Neuronal stem cell (in vitro differentiated cells): ENCODE results near the gene ACTL7A.
A peak's percentile ranks its signal among the peaks of the same experiment; 100 is the strongest.

Experiments used
- DNase-seq: peaks from one replicate; pipeline ENCODE4 v3.0.0-alpha.2; 2013; ENCODE audit warnings: low spot score
- H2AFZ ChIP-seq: one replicate; pipeline ENCODE4 v1.6.1; 2013; ENCODE audit warnings: mild to moderate bottlenecking, low read length, inconsistent platforms
- H2AK5ac ChIP-seq: 2 replicates; pipeline ENCODE4 v1.6.1; 2013; ENCODE audit warnings: low read depth, mild to moderate bottlenecking, inconsistent platforms, low read length, moderate library complexity, mixed read lengths
- H2BK120ac ChIP-seq: 2 replicates; pipeline ENCODE4 v1.6.1; 2013; ENCODE audit warnings: low read depth, mild to moderate bottlenecking, inconsistent platforms, low read length, moderate library complexity, mixed read lengths
- H2BK12ac ChIP-seq: one replicate; pipeline ENCODE4 v1.6.1; 2013; ENCODE audit warnings: low read length, inconsistent platforms
- H2BK15ac ChIP-seq: 2 replicates; pipeline ENCODE4 v1.6.1; 2013; ENCODE audit warnings: mild to moderate bottlenecking, low read length, inconsistent platforms, mixed read lengths
- H2BK5ac ChIP-seq: one replicate; pipeline ENCODE4 v1.6.1; 2013; ENCODE audit warnings: inconsistent platforms, mild to moderate bottlenecking, low read length, moderate library complexity
- H3K14ac ChIP-seq: one replicate; pipeline ENCODE4 v1.6.1; 2013; ENCODE audit warnings: low read length, inconsistent platforms
- H3K18ac ChIP-seq: 2 replicates; pipeline ENCODE4 v1.6.1; 2013; ENCODE audit warnings: low read length, inconsistent platforms
- H3K23ac ChIP-seq: 2 replicates; pipeline ENCODE4 v1.6.1; 2013; ENCODE audit warnings: low read depth, mild to moderate bottlenecking, mixed read lengths, low read length, inconsistent platforms; ENCODE audit not compliant: poor library complexity
- H3K27ac ChIP-seq: replicated peaks from 3 replicates; pipeline ENCODE4 v1.5.1; 2013; ENCODE audit warnings: low read length, inconsistent platforms
- H3K27me3 ChIP-seq, 3 experiments: 2 replicates each; pipeline ENCODE4 v1.6.1; 2013; ENCODE audit warnings: low read length in 3 of 3, mild to moderate bottlenecking in 2 of 3, inconsistent platforms in 1 of 3, low read depth in 1 of 3, mixed read lengths in 1 of 3, moderate library complexity in 1 of 3; ENCODE audit not compliant: control insufficient read depth in 3 of 3, insufficient read depth in 3 of 3
- H3K36me3 ChIP-seq, 2 donors: replicated peaks in 1 of 2; 2 replicates each; pipeline ENCODE4 v1.6.1; 2013; ENCODE audit warnings: low read length in 2 of 2; ENCODE audit not compliant: control insufficient read depth in 2 of 2, insufficient read depth in 2 of 2
- H3K4ac ChIP-seq: 2 replicates; pipeline ENCODE4 v1.6.1; 2013; ENCODE audit warnings: inconsistent platforms, mild to moderate bottlenecking, low read length, moderate library complexity
- H3K4me1 ChIP-seq, 2 donors: 1 replicate in 1 of 2; 2 replicates in 1 of 2; pipeline ENCODE4 v1.6.1; 2013; ENCODE audit warnings: low read length in 2 of 2, low read depth in 1 of 2; ENCODE audit not compliant: control insufficient read depth in 2 of 2, insufficient read depth in 1 of 2
- H3K4me2 ChIP-seq: one replicate; pipeline ENCODE4 v1.6.1; 2013; ENCODE audit warnings: mild to moderate bottlenecking, low read length, inconsistent platforms; ENCODE audit not compliant: insufficient read depth, poor library complexity, severe bottlenecking
- H3K4me3 ChIP-seq, 2 donors: 2 replicates each; pipeline ENCODE4 v1.5.1; 2013; ENCODE audit warnings: low read length in 2 of 2, mild to moderate bottlenecking in 2 of 2, inconsistent platforms in 1 of 2, moderate library complexity in 1 of 2
- H3K79me1 ChIP-seq: one replicate; pipeline ENCODE4 v1.6.1; 2013; ENCODE audit warnings: low read depth, mild to moderate bottlenecking, inconsistent platforms, low read length, moderate library complexity
- H3K9ac ChIP-seq: one replicate; pipeline ENCODE4 v1.6.1; 2013; ENCODE audit warnings: mild to moderate bottlenecking, low read depth, low read length, inconsistent platforms; ENCODE audit not compliant: poor library complexity
- H3K9me3 ChIP-seq, 2 donors: replicated peaks in 1 of 2; 2 replicates each; pipeline versions ENCODE3 to v1.6.1; 2013; ENCODE audit warnings: low read length in 2 of 2, mild to moderate bottlenecking in 2 of 2, inconsistent platforms in 1 of 2, low read depth in 1 of 2, mixed read lengths in 1 of 2, moderate library complexity in 1 of 2; ENCODE audit not compliant: control insufficient read depth in 2 of 2, insufficient read depth in 1 of 2
- H4K8ac ChIP-seq: one replicate; pipeline ENCODE4 v1.6.1; 2013; ENCODE audit warnings: low read depth, mild to moderate bottlenecking, inconsistent platforms, low read length, moderate library complexity
- H4K91ac ChIP-seq: one replicate; pipeline ENCODE4 v1.6.1; 2013; ENCODE audit warnings: low read length, low read depth, mild to moderate bottlenecking, inconsistent platforms; ENCODE audit not compliant: poor library complexity
- WGBS, 2 donors: extraction: QIAGEN DNeasy Blood & Tissue Kit; methylation state at CpG; one replicate each; pipeline ENCODE4 v1.1.7; 2013; ENCODE audit warnings: missing lambda C conversion rate in 2 of 2, mixed read lengths in 1 of 2; ENCODE audit not compliant: insufficient read length in 2 of 2, insufficient replicate concordance in 1 of 2; ENCODE audit errors: extremely low coverage in 2 of 2; 5-methylcytosine and 5-hydroxymethylcytosine counted together

Gene ACTL7A

DNA sequence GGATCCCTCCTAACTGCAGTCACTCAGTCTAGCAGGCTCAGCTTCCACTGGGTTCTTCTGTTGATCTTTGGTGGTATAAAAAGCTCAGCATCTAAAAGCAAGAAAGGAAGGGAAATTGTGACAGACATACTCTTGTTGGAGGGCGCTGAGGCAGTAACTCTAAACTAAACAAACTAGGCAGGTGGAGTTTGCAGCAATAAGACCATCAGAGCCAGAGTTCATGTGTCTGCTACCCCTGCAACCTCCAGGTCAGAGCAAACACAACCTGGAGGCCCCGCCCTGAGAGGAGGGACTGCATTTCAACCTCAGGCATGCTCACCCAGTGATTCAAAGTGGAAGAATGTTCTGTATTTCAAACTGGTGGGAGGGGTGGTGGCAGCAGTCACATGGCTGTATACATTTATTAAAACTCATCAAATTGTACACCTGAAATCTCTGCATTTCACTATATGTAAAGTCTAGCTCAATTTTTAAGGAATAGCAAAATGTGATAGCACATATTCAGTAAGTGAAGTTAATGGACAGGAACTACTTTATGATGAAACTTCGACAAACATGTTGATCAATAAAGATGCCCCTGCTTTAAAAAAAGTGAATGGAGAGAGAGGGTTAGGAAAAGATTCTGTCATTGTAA, 7.1 kb downstream of the ACTL7A start:
- H4K8ac ChIP-seq = no peak overlapping the region
- WGBS, 2 donors = no CpG with 5 or more reads among the region's 3 CpGs
- H2AK5ac ChIP-seq = no peak overlapping the region
- no peaks in the 10 kb centered on the region for H3K27me3 ChIP-seq
- peaks cover 0 to 7% of the 10 kb centered on the region in 2 donors for H3K9me3 ChIP-seq
- no peak overlapping the region for H2BK5ac ChIP-seq
- DNase-seq = no peak
- no peak overlapping the region for H3K4ac ChIP-seq
- H2BK12ac ChIP-seq = no peak overlapping the region
- H3K27ac ChIP-seq = peak overlapping the region; percentile 7
- peaks cover 0 to 2% of the 10 kb centered on the region in 2 donors for H3K4me1 ChIP-seq
- no peaks in the 10 kb centered on the region for H3K79me1 ChIP-seq
- H2BK15ac ChIP-seq = no peak overlapping the region
- no peak overlapping the region for H3K18ac ChIP-seq
- H3K4me2 ChIP-seq = no peak overlapping the region
- no peak overlapping the region for H3K14ac ChIP-seq
- peaks cover 6 to 57% of the 10 kb centered on the region in 2 donors for H3K36me3 ChIP-seq
- no peak overlapping the region for H3K4me3 ChIP-seq
- H4K91ac ChIP-seq = no peak overlapping the region
- no peak overlapping the region for H2BK120ac ChIP-seq
- no peak overlapping the region for H3K9ac ChIP-seq
- no peak overlapping the region for H3K23ac ChIP-seq
- H2AFZ ChIP-seq = no peak overlapping the region

- Histone ChIP-seq H3K27me3 (no peaks in the 10 kb centered on the region), H4K91ac (no peak overlapping the region), H4K8ac (no peak overlapping the region), H2AK5ac (no peak overlapping the region), H3K27ac (no peak overlapping the region), H3K79me1 (no peaks in the 10 kb centered on the region), H3K4ac (no peak overlapping the region), H3K23ac (no peak overlapping the region), H3K4me2 (no peak overlapping the region), H3K4me1 (no peaks in the 10 kb centered on the region), H3K14ac (no peak overlapping the region), H2AFZ (no peak overlapping the region), H2BK5ac (no peak overlapping the region), H3K4me3 (no peak overlapping the region), H2BK12ac (no peak overlapping the region), H2BK15ac (no peak overlapping the region), H3K36me3 (peaks cover 20 to 88% of the 10 kb centered on the region in 2 donors), H3K18ac (no peak overlapping the region), H2BK120ac (no peak overlapping the region), H3K9me3 (peaks cover 0 to 7% of the 10 kb centered on the region in 2 donors), H3K9ac (no peak overlapping the region)
- no peak for DNase-seq
- whole genome bisulfite sequencing, 2 donors = no CpG with 5 or more reads among the region's 4 CpGs
Measured at GRCh38 chr9:108874058-108874788, 12.2 kb downstream of the ACTL7A start.

DNA sequence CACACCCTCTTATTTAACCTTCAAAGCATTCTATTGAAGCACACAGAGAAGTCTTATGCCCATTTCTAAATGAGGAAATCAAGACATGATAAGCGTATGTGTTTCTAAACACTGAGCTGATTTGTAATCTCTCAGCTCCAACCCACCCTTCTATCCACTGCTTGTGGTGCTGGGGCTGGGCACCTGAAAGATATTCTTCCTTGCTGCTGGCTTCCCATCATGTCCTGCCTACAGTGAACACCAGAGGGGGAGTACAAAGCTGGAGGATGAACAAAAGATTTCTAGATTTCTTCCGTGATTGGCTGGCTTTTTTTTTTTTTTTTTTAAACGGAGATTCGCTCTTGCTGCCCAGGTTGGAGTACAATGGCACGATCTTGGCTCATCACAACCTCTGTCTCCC, 14.4 kb downstream of the ACTL7A start:
- H4K8ac ChIP-seq = no peak overlapping the region
- no peak overlapping the region for H3K27ac ChIP-seq

GRCh38 chr9:108877524-108877923, 15.5 kb downstream of the ACTL7A start:
- Histone ChIP-seq H2BK120ac (no peak overlapping the region), H3K4me3 (no peak overlapping the region), H3K14ac (no peak overlapping the region), H3K79me1 (no peaks in the 10 kb centered on the region), H2BK15ac (no peak overlapping the region), H3K4me2 (no peak overlapping the region), H2BK12ac (no peak overlapping the region), H2BK5ac (no peak overlapping the region), H2AK5ac (no peak overlapping the region), H4K91ac (no peak overlapping the region), H4K8ac (no peak overlapping the region), H3K9ac (no peak overlapping the region), H3K9me3 (no peaks in the 10 kb centered on the region), H2AFZ (no peak overlapping the region), H3K27me3 (no peaks in the 10 kb centered on the region), H3K36me3 (peaks cover 27 to 95% of the 10 kb centered on the region in 2 donors), H3K4ac (no peak overlapping the region), H3K18ac (no peak overlapping the region), H3K23ac (no peak overlapping the region), H3K4me1 (no peaks in the 10 kb centered on the region), H3K27ac (no peak overlapping the region)
- WGBS, 2 donors = no CpG with 5 or more reads among the region's 2 CpGs
- DNase-seq = no peak

More for the DNA sequence above, 14.4 kb downstream of the ACTL7A start:
- H3K4me2 ChIP-seq = no peak overlapping the region
- H3K36me3 ChIP-seq = peaks cover 24 to 94% of the 10 kb centered on the region in 2 donors
- H3K4me1 ChIP-seq = no peaks in the 10 kb centered on the region
- H4K91ac ChIP-seq = no peak overlapping the region
- no peak for DNase-seq
- H3K9me3 ChIP-seq = peaks cover 0 to 7% of the 10 kb centered on the region in 2 donors
- H2BK12ac ChIP-seq = no peak overlapping the region
- H3K9ac ChIP-seq = no peak overlapping the region
- no peak overlapping the region for H3K4ac ChIP-seq
- H3K14ac ChIP-seq = no peak overlapping the region
- WGBS, 2 donors = no CpG with 5 or more reads among the region's 5 CpGs
- H3K4me3 ChIP-seq = no peak overlapping the region
- no peak overlapping the region for H2AK5ac ChIP-seq
- H3K18ac ChIP-seq = no peak overlapping the region
- H3K23ac ChIP-seq = no peak overlapping the region
- no peaks in the 10 kb centered on the region for H3K27me3 ChIP-seq
- H2BK5ac ChIP-seq = no peak overlapping the region
- no peaks in the 10 kb centered on the region for H3K79me1 ChIP-seq
- H2BK15ac ChIP-seq = no peak overlapping the region
- no peak overlapping the region for H2AFZ ChIP-seq
- H2BK120ac ChIP-seq = no peak overlapping the region
